Hematopoietic multipotent progenitor cell treated with erythropoietin and hydrocortisone succinate and interleukin-3 and kit ligand, for 17 days (in vitro differentiated cells): Measurements from ENCODE around the gene MEX3A.
"Not testable (repeated sequence)": the region's sequence is repeated elsewhere in the genome, so short reads cannot be mapped to it uniquely, and the experiment has no call there.

Experiments
- DNase-seq: peaks from one replicate; pipeline ENCODE4 v3.0.0-alpha.2; 2015; ENCODE audit warnings: low spot score

The MEX3A gene

GRCh38 chr1:156078728-156079127, 3.5 kb downstream of the MEX3A start:
- DNase-seq: no peak

GRCh38 chr1:156077430-156077760, 4.9 kb downstream of the MEX3A start:
- DNase-seq: no peak

- DNase-seq: no peak
Measured at GRCh38 chr1:156076609-156077429, 5.4 kb downstream of the MEX3A start.

GRCh38 chr1:156075775-156076204, 6.5 kb downstream of the MEX3A start:
- no peak for DNase-seq

GRCh38 chr1:156075162-156075561, 7.1 kb downstream of the MEX3A start:
- DNase-seq: no peak

- DNase-seq: no peak
Measured at GRCh38 chr1:156074661-156075060, 7.6 kb downstream of the MEX3A start.

GRCh38 chr1:156073740-156074139, 8.5 kb downstream of the MEX3A start:
- DNase-seq: no peak

- DNase-seq: no peak
Measured at GRCh38 chr1:156073110-156073687, 9.1 kb downstream of the MEX3A start.

- no peak for DNase-seq
Measured at GRCh38 chr1:156072251-156072650, 10.0 kb downstream of the MEX3A start.

- not testable (repeated sequence) for DNase-seq
Measured at GRCh38 chr1:156071332-156071816, 10.9 kb downstream of the MEX3A start.

GRCh38 chr1:156070548-156070947, 11.7 kb downstream of the MEX3A start:
- DNase-seq: no peak

GRCh38 chr1:156069490-156070455, 12.5 kb downstream of the MEX3A start:
- DNase-seq: no peak

- no peak for DNase-seq
Measured at GRCh38 chr1:156067262-156067661, 15.0 kb downstream of the MEX3A start.

GRCh38 chr1:156065871-156066270, 16.4 kb downstream of the MEX3A start:
- DNase-seq: no peak

GRCh38 chr1:156065212-156065611, 17.1 kb downstream of the MEX3A start:
- DNase-seq: no peak

- DNase-seq: no peak
Measured at GRCh38 chr1:156064615-156065014, 17.6 kb downstream of the MEX3A start.

GRCh38 chr1:156063997-156064285, 18.3 kb downstream of the MEX3A start:
- DNase-seq: no peak

- no peak for DNase-seq
Measured at GRCh38 chr1:156062189-156062588, 20.1 kb downstream of the MEX3A start.

GRCh38 chr1:156060937-156061636, 21.2 kb downstream of the MEX3A start, which contains the start of gene RAB25:
TSS of gene RAB25 (plus strand) at chr1:156061160. CDS start at chr1:156061401, 241 bp downstream.
- DNase-seq: no peak

- no peak for DNase-seq
Measured at GRCh38 chr1:156056326-156056849, 25.9 kb downstream of the MEX3A start.

- DNase-seq: no peak
Measured at GRCh38 chr1:156055281-156056048, 26.8 kb downstream of the MEX3A start.
